ENCODE data around the gene ZNF564. TPM values are rescaled to one million over a fixed set of nuclear protein-coding genes. Genes with fewer than 3 reads are reported as not detected.

Gene ZNF564
- total and polyA plus RNA-seq, 10 of the 15 experiments (the other 5 are each of a cell fraction or from before 2014, with no cell fraction given): 1.5 to 8.9 (median 5.4) TPM

DNA sequence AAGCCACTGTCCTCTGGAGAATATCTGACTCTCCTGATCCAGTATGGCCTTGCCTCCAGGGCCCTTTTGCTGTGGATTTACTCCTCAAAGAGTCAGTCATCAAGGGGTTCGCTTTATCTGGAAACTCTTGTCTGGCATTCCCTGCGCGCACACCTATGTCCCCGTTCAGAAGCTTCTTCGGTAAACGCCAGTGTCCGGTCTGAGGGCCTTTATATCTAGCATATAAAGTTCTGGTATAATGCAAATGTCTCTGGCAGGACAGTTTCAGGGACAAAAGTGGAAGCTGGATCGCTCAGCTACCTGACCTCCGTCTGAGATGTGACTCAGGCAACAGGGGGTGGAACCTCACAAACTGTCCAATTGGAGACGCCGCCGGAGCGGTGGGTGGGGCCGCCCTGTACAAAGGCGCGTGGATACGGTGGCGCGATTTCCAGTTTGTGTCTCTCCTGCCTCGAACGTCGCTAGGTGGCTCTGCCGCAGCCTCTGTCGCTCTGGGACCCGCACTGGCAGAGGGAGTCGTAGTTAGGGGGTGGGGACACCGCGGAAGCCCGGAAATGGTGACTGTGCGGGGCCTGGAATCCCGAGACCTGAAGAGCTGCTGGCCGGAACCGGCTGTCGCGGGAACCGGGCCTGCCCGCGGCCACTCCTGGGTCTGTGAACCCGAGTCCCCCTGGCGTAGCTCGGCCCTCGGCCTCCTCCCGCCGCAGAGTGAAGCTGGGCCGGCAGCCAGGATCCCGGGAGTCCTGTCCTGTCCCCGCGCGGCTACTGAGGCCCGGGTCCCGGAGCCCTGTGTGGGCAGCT is 56.1 kb downstream of the ZNF564 start (continued):
- TF ChIP-seq, protein P1, sequence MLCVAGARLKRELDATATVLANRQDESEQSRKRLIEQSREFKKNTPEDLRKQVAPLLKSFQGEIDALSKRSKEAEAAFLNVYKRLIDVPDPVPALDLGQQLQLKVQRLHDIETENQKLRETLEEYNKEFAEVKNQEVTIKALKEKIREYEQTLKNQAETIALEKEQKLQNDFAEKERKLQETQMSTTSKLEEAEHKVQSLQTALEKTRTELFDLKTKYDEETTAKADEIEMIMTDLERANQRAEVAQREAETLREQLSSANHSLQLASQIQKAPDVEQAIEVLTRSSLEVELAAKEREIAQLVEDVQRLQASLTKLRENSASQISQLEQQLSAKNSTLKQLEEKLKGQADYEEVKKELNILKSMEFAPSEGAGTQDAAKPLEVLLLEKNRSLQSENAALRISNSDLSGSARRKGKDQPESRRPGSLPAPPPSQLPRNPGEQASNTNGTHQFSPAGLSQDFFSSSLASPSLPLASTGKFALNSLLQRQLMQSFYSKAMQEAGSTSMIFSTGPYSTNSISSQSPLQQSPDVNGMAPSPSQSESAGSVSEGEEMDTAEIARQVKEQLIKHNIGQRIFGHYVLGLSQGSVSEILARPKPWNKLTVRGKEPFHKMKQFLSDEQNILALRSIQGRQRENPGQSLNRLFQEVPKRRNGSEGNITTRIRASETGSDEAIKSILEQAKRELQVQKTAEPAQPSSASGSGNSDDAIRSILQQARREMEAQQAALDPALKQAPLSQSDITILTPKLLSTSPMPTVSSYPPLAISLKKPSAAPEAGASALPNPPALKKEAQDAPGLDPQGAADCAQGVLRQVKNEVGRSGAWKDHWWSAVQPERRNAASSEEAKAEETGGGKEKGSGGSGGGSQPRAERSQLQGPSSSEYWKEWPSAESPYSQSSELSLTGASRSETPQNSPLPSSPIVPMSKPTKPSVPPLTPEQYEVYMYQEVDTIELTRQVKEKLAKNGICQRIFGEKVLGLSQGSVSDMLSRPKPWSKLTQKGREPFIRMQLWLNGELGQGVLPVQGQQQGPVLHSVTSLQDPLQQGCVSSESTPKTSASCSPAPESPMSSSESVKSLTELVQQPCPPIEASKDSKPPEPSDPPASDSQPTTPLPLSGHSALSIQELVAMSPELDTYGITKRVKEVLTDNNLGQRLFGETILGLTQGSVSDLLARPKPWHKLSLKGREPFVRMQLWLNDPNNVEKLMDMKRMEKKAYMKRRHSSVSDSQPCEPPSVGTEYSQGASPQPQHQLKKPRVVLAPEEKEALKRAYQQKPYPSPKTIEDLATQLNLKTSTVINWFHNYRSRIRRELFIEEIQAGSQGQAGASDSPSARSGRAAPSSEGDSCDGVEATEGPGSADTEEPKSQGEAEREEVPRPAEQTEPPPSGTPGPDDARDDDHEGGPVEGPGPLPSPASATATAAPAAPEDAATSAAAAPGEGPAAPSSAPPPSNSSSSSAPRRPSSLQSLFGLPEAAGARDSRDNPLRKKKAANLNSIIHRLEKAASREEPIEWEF (IDR thresholded peaks at IDR 0.05; ENCODE audit: insufficient replicate concordance, low read depth, low read length): no peak
- 0 out of 2 replicates have a peak, but pooled peaks have one; percentile 25 for TF ChIP-seq HDGF (IDR thresholded peaks at IDR 0.05)
- TF ChIP-seq, protein P2, sequence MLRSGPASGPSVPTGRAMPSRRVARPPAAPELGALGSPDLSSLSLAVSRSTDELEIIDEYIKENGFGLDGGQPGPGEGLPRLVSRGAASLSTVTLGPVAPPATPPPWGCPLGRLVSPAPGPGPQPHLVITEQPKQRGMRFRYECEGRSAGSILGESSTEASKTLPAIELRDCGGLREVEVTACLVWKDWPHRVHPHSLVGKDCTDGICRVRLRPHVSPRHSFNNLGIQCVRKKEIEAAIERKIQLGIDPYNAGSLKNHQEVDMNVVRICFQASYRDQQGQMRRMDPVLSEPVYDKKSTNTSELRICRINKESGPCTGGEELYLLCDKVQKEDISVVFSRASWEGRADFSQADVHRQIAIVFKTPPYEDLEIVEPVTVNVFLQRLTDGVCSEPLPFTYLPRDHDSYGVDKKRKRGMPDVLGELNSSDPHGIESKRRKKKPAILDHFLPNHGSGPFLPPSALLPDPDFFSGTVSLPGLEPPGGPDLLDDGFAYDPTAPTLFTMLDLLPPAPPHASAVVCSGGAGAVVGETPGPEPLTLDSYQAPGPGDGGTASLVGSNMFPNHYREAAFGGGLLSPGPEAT (IDR thresholded peaks at IDR 0.05; ENCODE audit: low read depth): peak; percentile 9; the same call in 1 of the 2 replicates
- TF ChIP-seq NBN (IDR thresholded peaks at IDR 0.05): peak; percentile 78; the same call in 1 of the 2 replicates
- TF ChIP-seq BHLHE40 (IDR thresholded peaks at IDR 0.05; ENCODE audit: borderline replicate concordance in 1 of 2, low read depth in 2 of 2, low read length in 1 of 2): peak in 1 of 2 experiments; percentile 57; a peak in 1 of 4 replicates
- TF ChIP-seq RCOR1 (conservative IDR thresholded peaks at IDR 0.05; ENCODE audit: low read depth, low read length): 0 out of 2 replicates have a peak, but pooled peaks have one; percentile 26
- TF ChIP-seq TAF1 (IDR thresholded peaks at IDR 0.05; ENCODE audit: borderline replicate concordance, low read depth, low read length): peak; percentile 80; the same call in 1 of the 2 replicates

All from GM12878 (cell line).